Hepatocyte (in vitro differentiated cells): ENCODE results near the gene TWNK. TPM values are rescaled to one million over a fixed set of nuclear protein-coding genes. Genes with fewer than 3 reads are reported as not detected.

ENCODE experiments used
- DNase-seq: peaks from one replicate; pipeline ENCODE4 v3.0.0-alpha.2; 2016; ENCODE audit warnings: low spot score
- H2AFZ ChIP-seq: fragments of 200-600 bp; sonication (generic); 2 replicates; pipeline ENCODE4 v1.6.0; 2016; ENCODE audit warnings: antibody characterized with exemption, mild to moderate bottlenecking
- H3K27ac ChIP-seq: fragments of 200-600 bp; sonication (generic); 2 replicates; pipeline ENCODE4 v1.5.1; 2016; ENCODE audit warnings: mild to moderate bottlenecking
- H3K27me3 ChIP-seq: fragments of 200-600 bp; sonication (generic); 2 replicates; pipeline ENCODE4 v1.6.1; 2016
- H3K36me3 ChIP-seq: fragments of 200-600 bp; sonication (generic); replicated peaks from 2 replicates; pipeline ENCODE4 v1.5.1; 2016; ENCODE audit warnings: low read depth; ENCODE audit not compliant: insufficient read depth
- H3K4me1 ChIP-seq: fragments of 200-600 bp; sonication (generic); 2 replicates; pipeline ENCODE4 v1.5.1; 2016; ENCODE audit warnings: mild to moderate bottlenecking, moderate library complexity; ENCODE audit not compliant: insufficient read depth
- H3K4me2 ChIP-seq: fragments of 200-600 bp; sonication (generic); 2 replicates; pipeline ENCODE4 v1.6.0; 2016
- H3K4me3 ChIP-seq: fragments of 200-600 bp; sonication (generic); 2 replicates; pipeline ENCODE4 v1.5.1; 2016; ENCODE audit warnings: mild to moderate bottlenecking
- H3K79me2 ChIP-seq: fragments of 200-600 bp; sonication (generic); 2 replicates; pipeline ENCODE4 v1.6.0; 2017; ENCODE audit warnings: mild to moderate bottlenecking
- H3K9me2 ChIP-seq: fragments of 200-600 bp; sonication (generic); replicated peaks from 2 replicates; pipeline ENCODE4 v1.6.0; 2017; ENCODE audit warnings: mild to moderate bottlenecking; ENCODE audit not compliant: insufficient read depth
- H3K9me3 ChIP-seq: fragments of 200-600 bp; sonication (generic); 2 replicates; pipeline ENCODE4 v1.5.1; 2016; ENCODE audit warnings: low read depth, mild to moderate bottlenecking
- H4K20me1 ChIP-seq: fragments of 200-600 bp; sonication (generic); 2 replicates; pipeline ENCODE4 v1.6.0; 2016; ENCODE audit warnings: mild to moderate bottlenecking; ENCODE audit not compliant: insufficient read depth, poor library complexity, severe bottlenecking
- EZH2 ChIP-seq: fragments of 200-600 bp; sonication (generic); IDR thresholded peaks from 2 replicates; pipeline ENCODE4 v1.6.1; 2016; ENCODE audit warnings: antibody characterized with exemption, mild to moderate bottlenecking, borderline replicate concordance
- EZH2phosphoT487 ChIP-seq: fragments of 200-600 bp; sonication (generic); IDR thresholded peaks from one replicate; pipeline ENCODE4 v1.6.1; 2018; ENCODE audit warnings: antibody characterized with exemption, mild to moderate bottlenecking, low read depth, moderate library complexity; ENCODE audit not compliant: unreplicated experiment, severe bottlenecking
- WGBS: methylation state at CpG from one replicate; pipeline ENCODE4 v1.1.6; 2016; ENCODE audit warnings: low lambda C conversion rate; ENCODE audit errors: missing lambda C conversion rate; 5-methylcytosine and 5-hydroxymethylcytosine counted together
- polyA plus RNA-seq: library from polyadenylated mRNA; unstranded; fragments of >200 nt; fragmentation: Nextera tagmentation; extraction: Ambion mirVana; gene quantifications from 2 replicates; pipeline ENCODE4 v1.2.1, GENCODE V29; 2016
- total RNA-seq: library from RNA; depleted of rRNA; stranded (reverse); fragments of >200 nt; gene quantifications from 2 replicates; pipeline ENCODE4 v1.2.3, GENCODE V29; 2014
- TF ChIP-seq, protein P1 (sequence below): fragments of 200-600 bp; sonication (generic); IDR thresholded peaks from 2 replicates; pipeline ENCODE4 v1.5.1; 2016; ENCODE audit warnings: antibody characterized with exemption, mild to moderate bottlenecking; ENCODE audit not compliant: poor library complexity

Gene TWNK
- total and polyA plus RNA-seq, 2 experiments from 2014 or later = 4.0 to 5.0 TPM

DNA sequence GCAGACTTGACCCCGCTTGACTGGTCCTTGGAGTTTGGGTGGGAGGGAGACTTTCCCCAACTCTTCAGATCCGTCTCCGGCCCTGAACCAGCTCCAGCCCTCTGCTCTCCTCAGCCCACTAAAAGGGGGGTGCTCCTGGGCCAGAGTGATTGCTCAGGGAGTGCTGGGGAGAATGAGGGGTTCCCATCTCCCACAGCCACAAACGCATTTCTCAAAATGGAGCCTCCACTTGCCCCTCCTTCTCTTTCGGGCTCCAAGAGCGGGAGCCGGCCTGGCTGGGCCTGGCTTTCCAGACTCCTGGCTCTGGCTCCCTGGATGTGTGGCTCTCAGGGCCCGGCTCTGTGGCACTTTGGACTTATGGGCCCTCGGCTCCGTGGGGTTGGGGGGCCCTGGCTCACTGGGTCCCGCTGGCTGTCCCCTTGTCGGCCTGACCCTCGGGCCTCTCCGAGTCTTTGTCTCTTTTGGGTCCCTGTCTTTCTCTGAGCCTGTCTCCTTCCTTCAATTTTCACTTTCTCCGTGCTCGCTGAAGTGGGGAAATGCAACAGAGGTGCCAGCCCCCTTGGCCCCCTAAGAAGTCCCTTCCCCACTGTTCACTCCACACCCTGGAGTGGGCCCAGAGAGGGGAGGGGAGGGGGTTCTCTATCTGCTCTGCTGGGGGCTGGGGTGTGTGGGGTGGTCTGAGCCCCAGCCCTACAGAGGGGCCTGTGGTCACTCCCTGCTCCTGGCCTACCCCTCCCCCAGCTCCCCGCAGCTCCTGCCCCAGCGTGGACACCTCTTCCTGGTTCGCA lies 13.0 kb downstream of the TWNK start:
- 5% methylated on average over 15 of the region's 19 CpGs for WGBS
- H3K9me2 ChIP-seq = no peaks in the 10 kb centered on the region
- H2AFZ ChIP-seq = peak overlapping the region; percentile 84
- no peaks in the 10 kb centered on the region for H3K36me3 ChIP-seq
- TF ChIP-seq, protein P1, sequence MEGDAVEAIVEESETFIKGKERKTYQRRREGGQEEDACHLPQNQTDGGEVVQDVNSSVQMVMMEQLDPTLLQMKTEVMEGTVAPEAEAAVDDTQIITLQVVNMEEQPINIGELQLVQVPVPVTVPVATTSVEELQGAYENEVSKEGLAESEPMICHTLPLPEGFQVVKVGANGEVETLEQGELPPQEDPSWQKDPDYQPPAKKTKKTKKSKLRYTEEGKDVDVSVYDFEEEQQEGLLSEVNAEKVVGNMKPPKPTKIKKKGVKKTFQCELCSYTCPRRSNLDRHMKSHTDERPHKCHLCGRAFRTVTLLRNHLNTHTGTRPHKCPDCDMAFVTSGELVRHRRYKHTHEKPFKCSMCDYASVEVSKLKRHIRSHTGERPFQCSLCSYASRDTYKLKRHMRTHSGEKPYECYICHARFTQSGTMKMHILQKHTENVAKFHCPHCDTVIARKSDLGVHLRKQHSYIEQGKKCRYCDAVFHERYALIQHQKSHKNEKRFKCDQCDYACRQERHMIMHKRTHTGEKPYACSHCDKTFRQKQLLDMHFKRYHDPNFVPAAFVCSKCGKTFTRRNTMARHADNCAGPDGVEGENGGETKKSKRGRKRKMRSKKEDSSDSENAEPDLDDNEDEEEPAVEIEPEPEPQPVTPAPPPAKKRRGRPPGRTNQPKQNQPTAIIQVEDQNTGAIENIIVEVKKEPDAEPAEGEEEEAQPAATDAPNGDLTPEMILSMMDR = no peak
- TF ChIP-seq EZH2 = no peak
- TF ChIP-seq EZH2phosphoT487 = no peak
- DNase-seq = peak; percentile 64
- H3K4me1 ChIP-seq = peaks cover 33% of the 10 kb centered on the region
- H3K4me2 ChIP-seq = peak overlapping the region; percentile 99
- peaks cover 10% of the 10 kb centered on the region for H4K20me1 ChIP-seq
- H3K9me3 ChIP-seq = no peaks in the 10 kb centered on the region
- H3K4me3 ChIP-seq = peak overlapping the region; percentile 92
- peak overlapping the region; percentile 99 for H3K27ac ChIP-seq
- peaks cover 53% of the 10 kb centered on the region for H3K79me2 ChIP-seq
- no peaks in the 10 kb centered on the region for H3K27me3 ChIP-seq

DNA sequence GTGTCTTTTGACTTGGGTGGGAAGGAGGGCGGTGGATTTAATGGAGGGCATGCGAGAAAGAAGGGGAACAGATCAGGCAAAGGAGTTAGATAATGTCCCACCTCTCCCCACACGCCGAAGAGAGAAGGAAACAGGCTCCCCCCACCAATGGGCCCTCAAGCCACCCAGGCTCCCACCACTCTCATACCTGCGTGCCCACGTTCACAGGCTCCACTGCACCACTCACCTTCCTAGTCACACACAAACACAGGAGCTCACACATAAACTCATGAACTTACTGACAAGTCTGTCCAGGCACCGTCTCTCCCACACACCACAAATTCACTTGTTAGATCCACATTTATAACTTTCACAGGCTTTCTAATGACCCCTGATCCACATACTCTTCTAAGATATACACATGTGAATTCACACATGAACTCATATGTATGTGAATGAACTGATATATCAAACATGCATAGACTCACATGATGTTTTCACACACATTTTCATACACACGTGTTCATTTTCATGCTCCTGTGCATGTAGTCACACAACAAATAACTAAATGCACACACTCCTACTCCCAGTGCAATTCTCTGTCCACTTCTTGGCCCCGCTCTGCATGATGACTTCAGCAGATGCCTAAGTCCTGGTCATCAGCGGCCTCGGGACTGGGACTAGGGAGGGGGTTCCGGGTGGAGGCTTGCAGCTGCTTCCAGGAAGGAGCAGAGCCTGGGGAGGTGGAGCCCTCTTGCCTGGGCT lies 13.7 kb downstream of the TWNK start:
- Histone ChIP-seq H3K9me2 (no peaks in the 10 kb centered on the region), H3K27me3 (no peaks in the 10 kb centered on the region), H2AFZ (no peak overlapping the region), H3K4me1 (peaks cover 27% of the 10 kb centered on the region), H3K79me2 (peaks cover 53% of the 10 kb centered on the region), H3K27ac (peak overlapping the region; percentile 99), H3K4me3 (peak overlapping the region; percentile 92), H3K9me3 (no peaks in the 10 kb centered on the region), H3K4me2 (peak overlapping the region; percentile 99), H4K20me1 (peaks cover 10% of the 10 kb centered on the region), H3K36me3 (no peaks in the 10 kb centered on the region)
- no peak for TF ChIP-seq EZH2
- TF ChIP-seq EZH2phosphoT487 = no peak
- TF ChIP-seq, protein P1 = no peak
- 27% methylated on average over 8 of the region's 12 CpGs for WGBS
- DNase-seq = peak; percentile 86

DNA sequence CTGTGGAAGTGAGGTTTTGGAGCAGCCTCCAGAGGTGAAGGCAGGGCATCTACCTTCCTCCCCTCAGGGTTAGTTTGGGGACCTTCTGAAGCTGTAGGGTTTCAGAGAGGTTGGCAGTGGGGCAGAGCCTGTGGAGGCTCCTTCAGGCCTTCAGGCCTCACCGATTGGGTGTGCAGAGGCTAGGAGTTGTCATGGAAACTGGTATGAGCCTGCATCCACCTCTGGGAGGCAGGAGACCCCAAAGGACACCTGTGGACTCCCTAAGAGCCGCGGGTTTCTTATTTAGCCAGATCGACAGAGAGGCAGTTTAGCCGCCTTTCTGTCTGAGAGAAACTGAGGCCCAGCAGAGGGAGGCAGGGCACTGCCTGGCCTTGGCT lies 14.3 kb downstream of the TWNK start:
- H3K4me3 ChIP-seq = no peak overlapping the region
- WGBS = 79% methylated on average over 5 of the region's 5 CpGs
- no peak for DNase-seq
- no peaks in the 10 kb centered on the region for H3K27me3 ChIP-seq
- H3K4me1 ChIP-seq = peaks cover 22% of the 10 kb centered on the region
- H3K9me2 ChIP-seq = no peaks in the 10 kb centered on the region
- peaks cover 53% of the 10 kb centered on the region for H3K79me2 ChIP-seq
- no peaks in the 10 kb centered on the region for H3K36me3 ChIP-seq
- H2AFZ ChIP-seq = no peak overlapping the region
- peak overlapping the region; percentile 99 for H3K4me2 ChIP-seq
- peaks cover 10% of the 10 kb centered on the region for H4K20me1 ChIP-seq
- TF ChIP-seq EZH2 (no peak), EZH2phosphoT487 (no peak)
- TF ChIP-seq, protein P1 = no peak
- no peaks in the 10 kb centered on the region for H3K9me3 ChIP-seq
- peak overlapping the region; percentile 99 for H3K27ac ChIP-seq
